GM18858 (cell line): ENCODE results near the gene BLTP2.
A peak's percentile ranks its signal among the peaks of the same experiment; 100 is the strongest.

Experiments
- ATAC-seq: cut with Tn5 transposase; IDR thresholded peaks from one replicate; pipeline ENCODE4 v1.9.1; 2021; ENCODE audit not compliant: unreplicated experiment

BLTP2 gene

GRCh38 chr17:28599311-28600184 lies 45.4 kb downstream of the BLTP2 start:
- ATAC-seq = peak; percentile 45

GRCh38 chr17:28598799-28599310 lies 46.1 kb downstream of the BLTP2 start, which contains the start of gene SPAG5:
Gene SPAG5, minus strand, starts transcription at chr17:28599025. Its CDS starts 79 bp downstream, at chr17:28598946.
- ATAC-seq = peak; percentile 50

- no peak for ATAC-seq
Observed at GRCh38 chr17:28598389-28598788, 46.6 kb downstream of the BLTP2 start.

- no peak for ATAC-seq
Observed at GRCh38 chr17:28597606-28598383, 47.2 kb downstream of the BLTP2 start.
